C4-2B (cell line): ENCODE results near the gene GRK6.
A peak's percentile ranks its signal among the peaks of the same experiment; 100 is the strongest.

Experiments
- ZFX ChIP-seq: fragments of 450-650 bp; IDR thresholded peaks from 2 replicates; pipeline ENCODE4 v1.6.1; 2017
- TF ChIP-seq, protein P1 (sequence below): fragments of 450-650 bp; conservative IDR thresholded peaks from 2 replicates; pipeline ENCODE4 v1.5.1; 2017; ENCODE audit warnings: mild to moderate bottlenecking

DNA sequence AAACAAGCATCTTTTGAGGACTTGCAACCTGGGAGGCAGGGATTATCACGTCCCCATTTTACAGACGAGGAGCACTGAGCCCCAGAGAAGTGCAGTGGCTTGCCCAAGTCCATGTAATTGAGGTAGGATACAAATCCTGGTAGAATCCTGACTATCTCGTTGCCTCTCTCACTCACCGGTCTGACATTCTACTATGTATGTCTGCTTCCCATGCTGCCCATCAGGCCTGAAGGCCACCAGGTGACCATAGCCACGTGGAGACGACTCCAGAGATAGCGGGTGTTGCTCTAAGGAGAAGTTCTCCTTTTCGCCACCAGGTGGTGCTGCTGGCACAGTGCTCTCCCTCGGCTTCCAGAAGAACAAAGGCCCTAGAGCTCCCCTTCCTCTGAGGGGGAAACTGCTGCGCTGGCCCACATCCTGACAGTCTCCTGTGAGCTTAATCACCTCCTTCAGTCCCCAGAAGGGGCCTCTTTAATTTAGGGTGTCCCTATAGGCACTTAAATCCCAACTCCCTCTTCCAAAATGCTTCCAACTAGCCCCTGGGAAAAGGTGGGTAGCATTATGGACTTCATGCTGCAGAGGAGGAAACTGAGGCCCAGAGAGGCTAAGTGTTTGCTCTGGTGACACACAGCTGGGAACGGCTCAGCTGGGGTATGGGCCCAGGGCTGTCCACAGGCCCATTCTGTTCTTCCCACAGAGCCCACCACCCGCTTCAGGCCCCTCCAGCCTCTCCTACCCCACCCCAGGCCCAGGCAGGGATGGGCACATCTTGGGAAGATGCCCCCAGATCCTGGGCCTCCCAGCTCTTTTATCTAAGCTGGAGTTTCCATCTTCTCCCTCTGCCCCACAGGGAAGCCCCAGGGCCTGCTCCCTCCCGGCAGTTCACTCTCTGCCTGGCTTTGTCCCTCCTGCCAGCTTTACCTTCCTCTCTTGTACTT, 35.8 kb upstream of the GRK6 start:
- TF ChIP-seq, protein P1, sequence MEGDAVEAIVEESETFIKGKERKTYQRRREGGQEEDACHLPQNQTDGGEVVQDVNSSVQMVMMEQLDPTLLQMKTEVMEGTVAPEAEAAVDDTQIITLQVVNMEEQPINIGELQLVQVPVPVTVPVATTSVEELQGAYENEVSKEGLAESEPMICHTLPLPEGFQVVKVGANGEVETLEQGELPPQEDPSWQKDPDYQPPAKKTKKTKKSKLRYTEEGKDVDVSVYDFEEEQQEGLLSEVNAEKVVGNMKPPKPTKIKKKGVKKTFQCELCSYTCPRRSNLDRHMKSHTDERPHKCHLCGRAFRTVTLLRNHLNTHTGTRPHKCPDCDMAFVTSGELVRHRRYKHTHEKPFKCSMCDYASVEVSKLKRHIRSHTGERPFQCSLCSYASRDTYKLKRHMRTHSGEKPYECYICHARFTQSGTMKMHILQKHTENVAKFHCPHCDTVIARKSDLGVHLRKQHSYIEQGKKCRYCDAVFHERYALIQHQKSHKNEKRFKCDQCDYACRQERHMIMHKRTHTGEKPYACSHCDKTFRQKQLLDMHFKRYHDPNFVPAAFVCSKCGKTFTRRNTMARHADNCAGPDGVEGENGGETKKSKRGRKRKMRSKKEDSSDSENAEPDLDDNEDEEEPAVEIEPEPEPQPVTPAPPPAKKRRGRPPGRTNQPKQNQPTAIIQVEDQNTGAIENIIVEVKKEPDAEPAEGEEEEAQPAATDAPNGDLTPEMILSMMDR: peak; percentile 98
- no peak for TF ChIP-seq ZFX
